ENCODE measurements around the gene EDC4. TPM values are rescaled to one million over a fixed set of nuclear protein-coding genes. Genes with fewer than 3 reads are reported as not detected.
A peak's percentile ranks its signal among the peaks of the same experiment; 100 is the strongest.
"Not testable (repeated sequence)": the region's sequence is repeated elsewhere in the genome, so short reads cannot be mapped to it uniquely, and the experiment has no call there.

Gene EDC4
- total RNA-seq, 1 donor from 2014 or later, result 100 TPM

DNA sequence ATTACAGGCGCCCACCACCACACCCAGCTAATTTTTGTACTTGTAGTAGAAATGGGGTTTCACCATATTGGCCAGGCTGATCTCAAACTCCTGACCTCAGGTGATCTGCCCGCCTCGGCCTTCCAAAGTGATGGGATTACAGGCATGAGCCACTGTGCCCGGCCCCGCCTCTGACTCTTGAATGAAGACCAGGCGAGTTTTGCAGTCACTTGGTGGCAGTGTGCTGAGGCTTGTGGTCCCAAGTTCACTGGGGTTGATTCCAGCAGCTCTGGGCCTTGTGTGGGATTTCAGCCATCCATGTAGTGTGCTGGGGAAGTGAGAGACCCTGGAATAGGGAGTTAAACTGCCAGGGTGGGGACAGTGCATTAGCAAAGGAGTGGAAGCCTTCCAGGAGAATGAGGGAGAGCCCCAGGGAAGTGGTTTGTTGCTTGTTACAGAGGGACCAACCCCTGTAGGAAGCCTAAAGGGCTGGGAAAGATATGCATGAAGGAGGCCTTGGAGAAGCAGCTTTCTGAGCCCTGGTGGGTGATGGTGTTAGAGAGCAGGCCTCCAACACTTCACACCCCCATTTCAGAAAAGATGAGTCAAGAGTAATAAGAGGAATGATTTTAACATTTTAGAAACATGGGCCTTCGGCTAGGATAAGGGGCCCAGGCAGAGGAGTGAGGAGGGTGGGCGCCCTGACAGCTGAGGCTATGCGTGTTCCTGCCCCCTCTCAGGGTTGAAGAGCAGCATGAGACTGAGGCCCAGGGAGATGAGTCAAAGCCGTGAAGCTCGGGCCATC is 34.7 kb downstream of the EDC4 start:
- Mint-ChIP-seq H3K36me3 (ENCODE audit: low read depth) (peaks cover 4% of the 10 kb centered on the region), H3K4me3 (no peak overlapping the region), H3K27me3 (ENCODE audit: low read depth) (no peaks in the 10 kb centered on the region), H3K4me1 (no peaks in the 10 kb centered on the region), H3K9me3 (no peaks in the 10 kb centered on the region), H3K27ac (ENCODE audit: unreplicated experiment) (peak overlapping the region; percentile 70)
- no peak for DNase-seq (ENCODE audit: low read depth, low spot score)
- no peak for TF ChIP-seq CTCF (conservative IDR thresholded peaks at IDR 0.05)

- H3K27me3 Mint-ChIP-seq (ENCODE audit: low read depth), result no peaks in the 10 kb centered on the region
- no peaks in the 10 kb centered on the region for H3K4me1 Mint-ChIP-seq
- no peak overlapping the region for H3K27ac Mint-ChIP-seq (ENCODE audit: unreplicated experiment)
- H3K9me3 Mint-ChIP-seq, result no peaks in the 10 kb centered on the region
- H3K4me3 Mint-ChIP-seq, result no peak overlapping the region
- H3K36me3 Mint-ChIP-seq (ENCODE audit: low read depth), result peaks cover 4% of the 10 kb centered on the region
- no peak for DNase-seq (ENCODE audit: low read depth, low spot score)
- no peak for TF ChIP-seq CTCF (conservative IDR thresholded peaks at IDR 0.05)
Measured at GRCh38 chr16:67909056-67909742, 36.3 kb downstream of the EDC4 start.

- no peak overlapping the region for H3K4me3 Mint-ChIP-seq
- peaks cover 4% of the 10 kb centered on the region for H3K36me3 Mint-ChIP-seq (ENCODE audit: low read depth)
- no peaks in the 10 kb centered on the region for H3K27me3 Mint-ChIP-seq (ENCODE audit: low read depth)
- DNase-seq (ENCODE audit: low read depth, low spot score), result no peak
- no peak for TF ChIP-seq CTCF (conservative IDR thresholded peaks at IDR 0.05)
- H3K27ac Mint-ChIP-seq (ENCODE audit: unreplicated experiment), result peak overlapping the region; percentile 90
- no peaks in the 10 kb centered on the region for H3K9me3 Mint-ChIP-seq
- H3K4me1 Mint-ChIP-seq, result no peaks in the 10 kb centered on the region
Measured at GRCh38 chr16:67910158-67910557, 37.3 kb downstream of the EDC4 start.

DNA sequence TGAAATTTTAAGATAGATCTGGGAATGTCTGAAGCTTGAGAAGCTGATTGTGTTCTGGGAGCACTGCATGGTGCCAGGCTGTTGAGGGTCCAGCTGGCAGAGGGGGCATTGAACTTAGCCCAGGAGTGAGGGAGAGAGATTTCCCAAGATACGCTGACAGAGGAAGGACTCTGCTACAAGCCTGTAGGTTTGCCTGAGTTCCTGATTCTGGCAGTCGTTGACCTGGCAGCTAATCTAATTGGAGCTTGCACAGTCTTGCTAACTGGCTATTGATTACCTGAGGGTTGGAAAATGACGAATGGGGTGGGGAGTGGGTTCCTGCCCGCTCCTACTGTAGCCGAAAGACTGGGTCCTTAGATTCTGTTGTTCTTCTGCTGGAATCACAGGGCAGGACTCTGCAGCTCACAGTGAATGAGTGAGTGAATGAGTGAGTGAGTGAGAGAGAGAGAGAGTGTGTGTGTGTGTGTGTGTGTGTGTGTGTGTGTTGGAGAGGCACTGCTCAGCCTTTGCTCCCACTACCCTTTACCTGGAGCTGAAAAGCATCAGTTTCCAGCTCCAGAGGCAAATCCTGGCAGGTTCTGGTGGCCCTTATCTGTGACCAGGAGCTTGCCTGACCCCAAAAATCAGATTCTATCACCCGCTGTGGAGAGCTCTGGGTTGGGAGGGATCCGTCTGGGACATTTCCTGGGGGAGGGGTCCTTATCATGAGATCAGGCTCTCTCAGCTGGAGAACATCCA is 42.1 kb downstream of the EDC4 start:
- H3K27ac Mint-ChIP-seq (ENCODE audit: unreplicated experiment), result no peak overlapping the region
- DNase-seq (ENCODE audit: low read depth, low spot score), result no peak
- no peak overlapping the region for H3K4me3 Mint-ChIP-seq
- H3K9me3 Mint-ChIP-seq, result no peaks in the 10 kb centered on the region
- no peaks in the 10 kb centered on the region for H3K36me3 Mint-ChIP-seq (ENCODE audit: low read depth)
- H3K27me3 Mint-ChIP-seq (ENCODE audit: low read depth), result no peaks in the 10 kb centered on the region
- H3K4me1 Mint-ChIP-seq, result no peaks in the 10 kb centered on the region
- no peak for TF ChIP-seq CTCF (conservative IDR thresholded peaks at IDR 0.05)

DNA sequence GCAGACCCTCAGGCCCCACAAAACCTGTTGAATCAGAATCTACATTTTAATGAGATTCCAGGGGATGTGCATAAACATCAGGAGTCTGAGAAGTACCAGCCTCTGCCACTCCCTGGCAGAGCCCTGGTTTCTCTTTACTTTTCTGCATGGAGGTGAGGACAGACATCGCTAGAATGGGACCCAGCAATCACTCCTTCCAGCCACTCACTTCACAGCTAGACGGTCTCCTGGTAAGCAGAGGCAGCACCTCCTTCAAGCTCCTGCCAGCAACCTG is 42.6 kb downstream of the EDC4 start:
- DNase-seq (ENCODE audit: low read depth, low spot score); H3K4me3 Mint-ChIP-seq; H3K27me3 Mint-ChIP-seq (ENCODE audit: low read depth); H3K27ac Mint-ChIP-seq (ENCODE audit: unreplicated experiment); H3K4me1 Mint-ChIP-seq; H3K36me3 Mint-ChIP-seq (ENCODE audit: low read depth); H3K9me3 Mint-ChIP-seq: not testable (repeated sequence)
